ENCODE data around the gene SRBD1. TPM values are rescaled to one million over a fixed set of nuclear protein-coding genes. Genes with fewer than 3 reads are reported as not detected.
A peak's percentile ranks its signal among the peaks of the same experiment; 100 is the strongest.

SRBD1 gene
- total RNA-seq, 1 experiment from 2014 or later = 17.3 TPM

GRCh38 chr2:45586600-45586999, 24.5 kb downstream of the SRBD1 start:
- Mint-ChIP-seq H3K27me3 (ENCODE audit: insufficient read depth, unreplicated experiment) (no peaks in the 10 kb centered on the region), H3K4me3 (ENCODE audit: unreplicated experiment) (no peak overlapping the region), H3K27ac (ENCODE audit: low read depth, unreplicated experiment) (no peak overlapping the region), H3K36me3 (ENCODE audit: insufficient read depth, unreplicated experiment) (peaks cover 6% of the 10 kb centered on the region), H3K9me3 (ENCODE audit: unreplicated experiment) (no peaks in the 10 kb centered on the region), H3K4me1 (ENCODE audit: insufficient read depth, unreplicated experiment) (peaks cover 7% of the 10 kb centered on the region)
- ChIA-PET POLR2A (interaction anchor here (0.6 to 1.5 kb wide), 5 partner anchors 12 to 354 kb away, joined by 3 to 7 read pairs (median 6); partner anchors contain the start of gene SRBD1), CTCF (interaction anchor here (0.7 to 3.4 kb wide), 9 partner anchors 9 to 268 kb away, joined by 3 to 17 read pairs (median 5); partner anchors contain the start of gene SRBD1)
- DNase-seq (ENCODE audit: unreplicated experiment) = no peak
- TF ChIP-seq CTCF (IDR thresholded peaks at IDR 0.05; ENCODE audit: unreplicated experiment) = no peak
- intact Hi-C loops (cut with micrococcal nuclease) = no loop called here
- no TSS peak for BruUV-seq (replicated peaks)

- no TSS peak for BruUV-seq (replicated peaks)
- DNase-seq (ENCODE audit: unreplicated experiment) = peak; percentile 59
- Mint-ChIP-seq H3K9me3 (ENCODE audit: unreplicated experiment) (no peaks in the 10 kb centered on the region), H3K4me3 (ENCODE audit: unreplicated experiment) (no peak overlapping the region), H3K27me3 (ENCODE audit: insufficient read depth, unreplicated experiment) (no peaks in the 10 kb centered on the region), H3K4me1 (ENCODE audit: insufficient read depth, unreplicated experiment) (peaks cover 7% of the 10 kb centered on the region), H3K27ac (ENCODE audit: low read depth, unreplicated experiment) (no peak overlapping the region), H3K36me3 (ENCODE audit: insufficient read depth, unreplicated experiment) (peaks cover 18% of the 10 kb centered on the region)
- POLR2A ChIA-PET = interaction anchor here (0.6 to 1.6 kb wide), 6 partner anchors 9 to 1644 kb away, joined by 3 to 6 read pairs (median 3); partner anchors contain the start of gene SRBD1
- peak; percentile 54 for TF ChIP-seq CTCF (IDR thresholded peaks at IDR 0.05; ENCODE audit: unreplicated experiment)
- CTCF ChIA-PET = interaction anchor here (0.6 to 3.4 kb wide), 19 partner anchors 9 to 701 kb away, joined by 3 to 17 read pairs (median 5); partner anchors contain the start of gene SRBD1
- intact Hi-C loops (cut with micrococcal nuclease) = loop anchor here (1.0 to 2.0 kb wide), 3 partner anchors 25 to 351 kb away; no protein-coding TSS in a partner anchor
Measured at GRCh38 chr2:45585267-45585861, 25.7 kb downstream of the SRBD1 start.

- no peak for DNase-seq (ENCODE audit: unreplicated experiment)
- no TSS peak for BruUV-seq (replicated peaks)
- Mint-ChIP-seq H3K4me3 (ENCODE audit: unreplicated experiment) (no peak overlapping the region), H3K4me1 (ENCODE audit: insufficient read depth, unreplicated experiment) (peaks cover 7% of the 10 kb centered on the region), H3K27me3 (ENCODE audit: insufficient read depth, unreplicated experiment) (no peaks in the 10 kb centered on the region), H3K27ac (ENCODE audit: low read depth, unreplicated experiment) (no peak overlapping the region), H3K36me3 (ENCODE audit: insufficient read depth, unreplicated experiment) (peaks cover 21% of the 10 kb centered on the region), H3K9me3 (ENCODE audit: unreplicated experiment) (no peaks in the 10 kb centered on the region)
- intact Hi-C loops (cut with micrococcal nuclease) = loop anchor here (2.0 kb wide), 1 partner anchor 193 kb away; no protein-coding TSS in a partner anchor
- CTCF ChIA-PET = interaction anchor here (0.6 to 3.4 kb wide), 9 partner anchors 10 to 459 kb away, joined by 3 to 17 read pairs (median 4); partner anchors contain the start of gene SRBD1
- POLR2A ChIA-PET = interaction anchor here (1.2 to 1.6 kb wide), 3 partner anchors 12 to 69 kb away, joined by 3 to 4 read pairs (median 4); partner anchors contain the start of gene SRBD1
- TF ChIP-seq CTCF (IDR thresholded peaks at IDR 0.05; ENCODE audit: unreplicated experiment) = no peak
Measured at GRCh38 chr2:45583977-45584376, 27.1 kb downstream of the SRBD1 start.

- Mint-ChIP-seq H3K4me3 (ENCODE audit: unreplicated experiment) (no peak overlapping the region), H3K27me3 (ENCODE audit: insufficient read depth, unreplicated experiment) (no peaks in the 10 kb centered on the region), H3K9me3 (ENCODE audit: unreplicated experiment) (no peaks in the 10 kb centered on the region), H3K4me1 (ENCODE audit: insufficient read depth, unreplicated experiment) (peaks cover 5% of the 10 kb centered on the region), H3K36me3 (ENCODE audit: insufficient read depth, unreplicated experiment) (peaks cover 21% of the 10 kb centered on the region), H3K27ac (ENCODE audit: low read depth, unreplicated experiment) (no peak overlapping the region)
- no TSS peak for BruUV-seq (replicated peaks)
- TF ChIP-seq CTCF (IDR thresholded peaks at IDR 0.05; ENCODE audit: unreplicated experiment) = no peak
- CTCF ChIA-PET = interaction anchor here (0.6 to 1.3 kb wide), 3 partner anchors 286 to 405 kb away, joined by 3 to 4 read pairs (median 3); no protein-coding TSS in a partner anchor
- DNase-seq (ENCODE audit: unreplicated experiment) = no peak
- POLR2A ChIA-PET = no interaction called here
- intact Hi-C loops (cut with micrococcal nuclease) = no loop called here
Measured at GRCh38 chr2:45582522-45582921, 28.5 kb downstream of the SRBD1 start.

Data from MCF 10A (cell line).